CD4-positive, alpha-beta T cell treated with Interleukin-1 beta for 1 hour (primary cell): ENCODE data around the gene NRP1.
A peak's percentile ranks its signal among the peaks of the same experiment; 100 is the strongest.

Experiments used
- DNase-seq, 2 donors: peaks; one replicate each; pipeline ENCODE4 v3.0.0-alpha.2; 2020 to 2022

The NRP1 gene

GRCh38 chr10:33201971-33202370, 132.5 kb downstream of the NRP1 start:
- DNase-seq: no peak

GRCh38 chr10:33201056-33201780, 133.2 kb downstream of the NRP1 start:
- DNase-seq: no peak

- DNase-seq: no peak
Measured at GRCh38 chr10:33199731-33200232, 134.7 kb downstream of the NRP1 start.

- no peak for DNase-seq
Measured at GRCh38 chr10:33198610-33199009, 135.9 kb downstream of the NRP1 start.

- no peak for DNase-seq
Measured at GRCh38 chr10:33196710-33197491, 137.6 kb downstream of the NRP1 start.

- no peak for DNase-seq
Measured at GRCh38 chr10:33196377-33196706, 138.1 kb downstream of the NRP1 start.

- no peak for DNase-seq
Measured at GRCh38 chr10:33195608-33196376, 138.7 kb downstream of the NRP1 start.

- no peak for DNase-seq
Measured at GRCh38 chr10:33193701-33194521, 140.6 kb downstream of the NRP1 start.

GRCh38 chr10:33193057-33193700, 141.3 kb downstream of the NRP1 start:
- peak; percentile 67 to 71 for DNase-seq

- DNase-seq: no peak
Measured at GRCh38 chr10:33192190-33192589, 142.3 kb downstream of the NRP1 start.

- DNase-seq: no peak
Measured at GRCh38 chr10:33190406-33190805, 144.1 kb downstream of the NRP1 start.

- no peak for DNase-seq
Measured at GRCh38 chr10:33189808-33190207, 144.7 kb downstream of the NRP1 start.

- no peak for DNase-seq
Measured at GRCh38 chr10:33189363-33189762, 145.1 kb downstream of the NRP1 start.

- DNase-seq: no peak
Measured at GRCh38 chr10:33187427-33187999, 147.0 kb downstream of the NRP1 start.

GRCh38 chr10:33186150-33186549, 148.3 kb downstream of the NRP1 start:
- DNase-seq: no peak

- no peak for DNase-seq
Measured at GRCh38 chr10:33183655-33184054, 150.8 kb downstream of the NRP1 start.

GRCh38 chr10:33180921-33181320, 153.5 kb downstream of the NRP1 start:
- DNase-seq: no peak

- DNase-seq: no peak
Measured at GRCh38 chr10:33180390-33180789, 154.1 kb downstream of the NRP1 start.

GRCh38 chr10:33179067-33179466, 155.4 kb downstream of the NRP1 start:
- DNase-seq: no peak

GRCh38 chr10:33178026-33178755, 156.3 kb downstream of the NRP1 start:
- no peak for DNase-seq

GRCh38 chr10:33176688-33177087, 157.8 kb downstream of the NRP1 start:
- DNase-seq: no peak
